Measurements from ENCODE around the gene TSC1.

The TSC1 gene

GRCh38 chr9:132984202-132985070 lies 40.0 kb upstream of the TSC1 start:
- no peak overlapping the region for H3K27ac ChIP-seq
- DNase-seq (ENCODE audit: low spot score): no peak
- no peak for TF ChIP-seq CTCF (conservative IDR thresholded peaks at IDR 0.05; ENCODE audit: low read depth)
- CTCF ChIA-PET: interaction anchor here (0.6 to 1.0 kb wide), 2 partner anchors 38 to 70 kb away, joined by 3 to 5 read pairs; no protein-coding TSS in a partner anchor
- POLR2A ChIA-PET (ENCODE audit: low non-redundant PET): no interaction called here

DNA sequence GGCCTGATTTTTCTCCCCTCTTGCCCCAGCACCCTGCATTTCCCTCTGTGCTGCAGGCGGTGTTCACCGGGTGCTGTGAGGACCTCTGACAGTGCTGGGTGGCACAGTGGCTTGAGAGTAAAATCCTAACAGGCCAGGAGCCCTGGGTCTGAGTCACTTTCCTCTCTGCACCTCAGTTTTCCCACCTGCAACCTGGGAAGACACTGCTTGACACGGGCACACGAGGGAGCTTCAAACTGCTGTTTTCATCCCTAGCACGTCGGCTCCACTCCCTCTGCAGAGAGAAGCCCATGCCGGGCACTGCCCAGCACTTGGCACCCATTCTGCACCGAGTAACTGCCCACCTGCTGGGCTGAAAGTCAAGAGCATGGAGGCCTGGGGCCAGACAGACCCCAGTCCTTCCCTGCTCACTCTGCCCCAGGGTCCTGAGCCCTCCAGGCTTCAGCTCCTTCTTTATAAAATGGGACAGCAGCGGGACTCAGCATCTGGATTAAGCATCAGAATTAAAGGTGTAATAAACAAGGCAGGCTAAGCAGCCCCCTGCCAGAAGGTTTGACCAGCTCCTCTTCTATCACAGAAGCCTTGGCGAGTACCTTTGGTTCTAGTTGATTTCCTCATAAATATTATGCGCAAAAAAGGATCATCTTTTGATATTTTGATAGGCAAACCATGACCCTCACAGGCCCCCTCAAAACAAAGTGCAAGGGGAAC lies 39.2 kb upstream of the TSC1 start:
- ChIA-PET POLR2A (ENCODE audit: low non-redundant PET) (no interaction called here), CTCF (interaction anchor here (0.6 to 1.0 kb wide), 2 partner anchors 39 to 71 kb away, joined by 3 to 5 read pairs; no protein-coding TSS in a partner anchor)
- no peak for TF ChIP-seq CTCF (conservative IDR thresholded peaks at IDR 0.05; ENCODE audit: low read depth)
- DNase-seq (ENCODE audit: low spot score): no peak
- H3K27ac ChIP-seq: no peak overlapping the region

GRCh38 chr9:132982458-132982857 lies 38.0 kb upstream of the TSC1 start:
- no peak overlapping the region for H3K27ac ChIP-seq
- CTCF ChIA-PET: interaction anchor here (1.4 kb wide), 1 partner anchor 40 kb away, joined by 5 read pairs; no protein-coding TSS in a partner anchor
- DNase-seq (ENCODE audit: low spot score): no peak
- TF ChIP-seq CTCF (conservative IDR thresholded peaks at IDR 0.05; ENCODE audit: low read depth): no peak
- POLR2A ChIA-PET (ENCODE audit: low non-redundant PET): no interaction called here

- no peak for TF ChIP-seq CTCF (conservative IDR thresholded peaks at IDR 0.05; ENCODE audit: low read depth)
- CTCF ChIA-PET: interaction anchor here (0.5 to 0.6 kb wide), 2 partner anchors 33 to 180 kb away, joined by 3 read pairs; no protein-coding TSS in a partner anchor
- DNase-seq (ENCODE audit: low spot score): no peak
- H3K27ac ChIP-seq: no peak overlapping the region
- POLR2A ChIA-PET (ENCODE audit: low non-redundant PET): no interaction called here
These were observed 35.7 kb upstream of the TSC1 start for GRCh38 chr9:132980157-132980556.

DNA sequence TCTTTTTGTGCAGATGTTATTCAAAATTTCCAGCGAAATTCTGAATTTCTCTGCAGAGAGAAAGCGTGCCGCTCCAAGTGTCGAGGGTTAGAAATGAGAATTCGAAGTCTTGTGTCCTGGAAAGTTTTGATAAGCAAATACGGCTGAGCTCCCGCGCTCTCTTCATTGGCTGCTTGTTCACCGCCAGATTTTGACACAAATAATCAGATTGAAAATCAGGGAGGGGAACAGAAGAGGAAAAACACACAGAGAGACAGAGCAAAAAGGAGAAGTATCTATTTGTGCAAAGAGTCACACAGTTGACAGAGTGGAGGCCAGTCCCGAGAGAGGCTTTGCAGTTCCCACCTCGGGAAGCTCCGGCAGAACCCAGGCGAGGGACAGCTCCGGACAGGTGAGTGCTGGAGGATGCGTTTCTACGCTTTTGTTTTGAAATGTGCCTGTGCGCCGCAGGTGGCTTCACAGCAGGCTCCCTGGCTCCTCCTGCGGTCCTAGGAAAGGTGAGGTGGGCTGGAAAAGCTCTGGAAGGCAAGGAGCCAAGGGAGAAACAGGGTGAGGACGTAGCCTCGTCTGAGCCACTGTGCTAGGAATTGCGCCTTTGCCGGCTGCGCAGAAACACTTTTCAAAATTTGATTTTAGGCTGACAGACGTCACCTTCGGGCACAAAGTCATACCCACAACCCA lies 34.2 kb upstream of the TSC1 start, which contains the start of gene GFI1B:
Gene GFI1B (plus strand): TSS at position 244 of the 681 bp plus-strand sequence. CDS start 7,985 bp downstream, outside the sequence.
- POLR2A ChIA-PET (ENCODE audit: low non-redundant PET): no interaction called here
- CTCF ChIA-PET: interaction anchor here (0.9 to 2.3 kb wide), 10 partner anchors 9 to 328 kb away, joined by 3 to 17 read pairs (median 4); no protein-coding TSS in a partner anchor
- H3K27ac ChIP-seq: no peak within 1 kb of the TSS
- DNase-seq (ENCODE audit: low spot score): no peak
- no peak for TF ChIP-seq CTCF (conservative IDR thresholded peaks at IDR 0.05; ENCODE audit: low read depth)

- no peak for TF ChIP-seq CTCF (conservative IDR thresholded peaks at IDR 0.05; ENCODE audit: low read depth)
- ChIA-PET POLR2A (ENCODE audit: low non-redundant PET) (no interaction called here), CTCF (interaction anchor here (0.5 to 2.3 kb wide), 27 partner anchors 8 to 460 kb away, joined by 3 to 17 read pairs (median 3); partner anchors contain the start of gene TSC1)
- no peak overlapping the region for H3K27ac ChIP-seq
- no peak for DNase-seq (ENCODE audit: low spot score)
These were observed 33.7 kb upstream of the TSC1 start for GRCh38 chr9:132978112-132978450.

All from RWPE1 (cell line).